ENCODE results near the gene C16orf86.

- TF ChIP-seq CTCF (IDR thresholded peaks at IDR 0.05), result no peak
- TF ChIP-seq POLR2A (IDR thresholded peaks at IDR 0.05), result no peak
These were observed 18.9 kb downstream of the C16orf86 start for GRCh38 chr16:67685388-67686112.

Data from adrenal gland (tissue), 5 donors.